HFFc6 (cell line): ENCODE results near the gene PEMT. TPM values are rescaled to one million over a fixed set of nuclear protein-coding genes. Genes with fewer than 3 reads are reported as not detected.

ENCODE experiments used
- DNase-seq: peaks from one replicate; pipeline ENCODE4 v3.0.0-alpha.2; 2018
- H3K27ac Mint-ChIP-seq: 2 replicates; pipeline ENCODE4 v1.8.0; 2020; ENCODE audit warnings: mild to moderate bottlenecking, mixed read lengths
- H3K27me3 Mint-ChIP-seq: 2 replicates; pipeline ENCODE4 v1.8.0; 2021; ENCODE audit warnings: mild to moderate bottlenecking, moderate library complexity, mixed read lengths; ENCODE audit not compliant: insufficient read depth
- H3K36me3 Mint-ChIP-seq: 2 replicates; pipeline ENCODE4 v1.8.0; 2021; ENCODE audit warnings: low read depth, mixed read lengths
- H3K4me1 Mint-ChIP-seq: 2 replicates; pipeline ENCODE4 v1.8.0; 2020; ENCODE audit warnings: low read depth, mixed read lengths
- H3K4me3 Mint-ChIP-seq: 2 replicates; pipeline ENCODE4 v1.8.0; 2020; ENCODE audit warnings: mild to moderate bottlenecking, moderate library complexity, mixed read lengths
- H3K9me3 Mint-ChIP-seq: 2 replicates; pipeline ENCODE4 v1.8.0; 2020; ENCODE audit warnings: mild to moderate bottlenecking, mixed read lengths
- total RNA-seq, 6 experiments: library from RNA; stranded (reverse); fragmentation: NEBNext Ultra II Directional; extraction: Animal tissue kit (Norgen Biotek cat#: 25700); gene quantifications; 2 replicates in 1 of 6; 3 replicates in 5 of 6; pipeline ENCODE4 v1.2.3, GENCODE V29; 2021
- TF ChIP-seq, protein P1 (sequence below): fragments of 200-600 bp; sonication (generic); IDR thresholded peaks from 2 replicates; pipeline ENCODE4 v1.5.0; 2021; ENCODE audit warnings: antibody characterized with exemption, mild to moderate bottlenecking

PEMT gene
- total RNA-seq, 6 experiments from 2014 or later: 33.0 to 49.2 (median 44.0) TPM

DNA sequence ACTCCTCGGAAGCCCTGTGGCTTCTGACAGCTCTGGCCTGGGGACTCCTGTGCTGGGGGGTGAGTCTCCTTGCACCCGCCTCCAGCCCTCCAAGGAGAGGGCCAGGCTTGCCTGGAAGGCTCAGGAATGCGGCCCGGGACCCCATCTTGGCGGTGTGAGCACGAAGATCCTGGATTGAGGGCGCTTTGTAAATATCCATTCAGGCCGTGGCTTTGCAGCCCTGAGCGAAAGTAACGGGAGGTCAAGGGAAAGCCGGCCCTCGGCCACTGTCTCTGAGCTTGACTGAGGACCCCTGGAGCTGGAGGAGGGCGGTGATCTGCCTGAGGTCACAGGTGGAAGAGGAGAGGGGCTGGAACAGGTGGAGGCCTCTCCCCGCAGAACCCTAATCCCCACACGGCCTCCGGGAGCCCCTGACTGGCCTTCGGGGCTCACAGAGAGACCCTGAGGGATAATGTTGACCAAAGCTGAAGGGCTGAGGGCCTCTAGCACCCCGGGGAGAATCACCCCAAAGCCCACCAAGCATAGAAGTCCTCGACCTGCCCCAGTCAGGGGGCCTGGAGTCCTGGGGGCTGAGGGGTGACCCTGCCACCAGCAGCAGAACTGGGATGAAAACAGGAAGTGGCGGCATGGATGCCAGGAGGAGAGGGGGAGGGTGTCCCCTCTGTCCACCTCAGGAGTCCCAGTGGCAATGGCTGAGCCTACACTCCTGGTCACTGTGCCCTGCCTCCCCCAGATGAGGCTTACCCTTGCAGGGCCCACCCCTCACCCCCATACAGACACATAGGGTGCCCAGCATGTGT, 87.0 kb downstream of the PEMT start:
- TF ChIP-seq, protein P1, sequence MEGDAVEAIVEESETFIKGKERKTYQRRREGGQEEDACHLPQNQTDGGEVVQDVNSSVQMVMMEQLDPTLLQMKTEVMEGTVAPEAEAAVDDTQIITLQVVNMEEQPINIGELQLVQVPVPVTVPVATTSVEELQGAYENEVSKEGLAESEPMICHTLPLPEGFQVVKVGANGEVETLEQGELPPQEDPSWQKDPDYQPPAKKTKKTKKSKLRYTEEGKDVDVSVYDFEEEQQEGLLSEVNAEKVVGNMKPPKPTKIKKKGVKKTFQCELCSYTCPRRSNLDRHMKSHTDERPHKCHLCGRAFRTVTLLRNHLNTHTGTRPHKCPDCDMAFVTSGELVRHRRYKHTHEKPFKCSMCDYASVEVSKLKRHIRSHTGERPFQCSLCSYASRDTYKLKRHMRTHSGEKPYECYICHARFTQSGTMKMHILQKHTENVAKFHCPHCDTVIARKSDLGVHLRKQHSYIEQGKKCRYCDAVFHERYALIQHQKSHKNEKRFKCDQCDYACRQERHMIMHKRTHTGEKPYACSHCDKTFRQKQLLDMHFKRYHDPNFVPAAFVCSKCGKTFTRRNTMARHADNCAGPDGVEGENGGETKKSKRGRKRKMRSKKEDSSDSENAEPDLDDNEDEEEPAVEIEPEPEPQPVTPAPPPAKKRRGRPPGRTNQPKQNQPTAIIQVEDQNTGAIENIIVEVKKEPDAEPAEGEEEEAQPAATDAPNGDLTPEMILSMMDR: no peak
- H3K27me3 Mint-ChIP-seq: peaks cover 9% of the 10 kb centered on the region; the same call in 1 of the 2 replicates
- H3K36me3 Mint-ChIP-seq: no peaks in the 10 kb centered on the region
- DNase-seq: no peak
- no peaks in the 10 kb centered on the region for H3K4me1 Mint-ChIP-seq
- no peaks in the 10 kb centered on the region for H3K9me3 Mint-ChIP-seq
- H3K4me3 Mint-ChIP-seq: no peak overlapping the region
- H3K27ac Mint-ChIP-seq: no peak overlapping the region

DNA sequence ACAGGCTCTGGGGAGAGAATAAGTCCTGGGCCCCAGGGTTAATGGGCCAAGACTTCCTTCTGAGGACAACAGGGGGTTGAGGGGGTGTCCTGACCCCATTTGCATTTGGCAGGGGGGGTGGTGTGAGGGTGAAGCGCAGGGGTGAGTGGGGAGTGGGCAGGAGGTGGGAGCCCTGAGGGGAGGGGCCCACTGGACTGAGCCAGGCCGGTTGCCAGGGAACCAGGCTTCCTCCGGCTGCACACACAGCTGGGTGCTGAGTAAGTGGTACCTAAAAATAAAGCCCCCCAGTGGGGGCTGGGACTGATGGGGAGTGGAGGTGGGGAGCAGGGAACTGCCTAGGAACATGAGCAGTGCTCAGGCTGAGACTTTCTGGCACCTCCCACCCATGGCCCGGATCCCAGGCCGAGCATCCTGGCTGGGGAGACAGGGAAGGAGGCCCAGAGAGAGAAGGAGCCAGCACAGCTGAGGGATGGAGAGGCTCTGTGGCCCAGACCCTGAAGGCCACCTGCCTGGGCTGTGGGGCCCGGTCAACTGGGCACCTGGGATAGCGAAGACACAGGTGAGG, 87.9 kb downstream of the PEMT start:
- H3K9me3 Mint-ChIP-seq: no peaks in the 10 kb centered on the region
- no peak overlapping the region for H3K27ac Mint-ChIP-seq

GRCh38 chr17:17502741-17503565, 88.6 kb downstream of the PEMT start:
- TF ChIP-seq, protein P1: no peak
- Mint-ChIP-seq H3K4me3 (no peak overlapping the region), H3K27me3 (peaks cover 16% of the 10 kb centered on the region), H3K27ac (no peak overlapping the region), H3K4me1 (no peaks in the 10 kb centered on the region), H3K36me3 (no peaks in the 10 kb centered on the region), H3K9me3 (no peaks in the 10 kb centered on the region)
- no peak for DNase-seq

More for the DNA sequence above, 87.9 kb downstream of the PEMT start:
- TF ChIP-seq, protein P1: no peak
- Mint-ChIP-seq H3K4me3 (no peak overlapping the region), H3K27me3 (peaks cover 14% of the 10 kb centered on the region; the same call in 1 of the 2 replicates), H3K4me1 (no peaks in the 10 kb centered on the region), H3K36me3 (no peaks in the 10 kb centered on the region)
- DNase-seq: no peak

- no peak overlapping the region for H3K4me3 Mint-ChIP-seq
- DNase-seq: no peak
Observed at GRCh38 chr17:17500999-17501605, 90.4 kb downstream of the PEMT start.

More at GRCh38 chr17:17500999-17501605, 90.4 kb downstream of the PEMT start:
- Mint-ChIP-seq H3K27me3 (peaks cover 16% of the 10 kb centered on the region), H3K9me3 (no peaks in the 10 kb centered on the region), H3K36me3 (no peaks in the 10 kb centered on the region), H3K27ac (no peak overlapping the region), H3K4me1 (peaks cover 6% of the 10 kb centered on the region)
- TF ChIP-seq, protein P1: no peak
